Daoy (cell line): ENCODE data around the gene BRWD1. TPM values are rescaled to one million over a fixed set of nuclear protein-coding genes. Genes with fewer than 3 reads are reported as not detected.

Experiments used
- DNase-seq: peaks from one replicate; pipeline ENCODE4 v3.0.0-alpha.2; 2015; ENCODE audit warnings: low read depth
- total RNA-seq: library from RNA; depleted of rRNA; stranded (reverse); fragments of >200 nt; shearing (Covaris generic); gene quantifications from 2 replicates; pipeline ENCODE4 v1.2.3, GENCODE V29; 2014

The BRWD1 gene
- total RNA-seq, 1 experiment from 2014 or later: 27.9 TPM

GRCh38 chr21:39327727-39328126 lies 14.3 kb upstream of the BRWD1 start:
- no peak for DNase-seq

GRCh38 chr21:39326607-39327307 lies 13.3 kb upstream of the BRWD1 start:
- DNase-seq: no peak

- DNase-seq: no peak
Observed at GRCh38 chr21:39325458-39325857, 12.0 kb upstream of the BRWD1 start.

- no peak for DNase-seq
Observed at GRCh38 chr21:39321424-39321823, 8.0 kb upstream of the BRWD1 start.

- peak; percentile 17 for DNase-seq
Observed at GRCh38 chr21:39319814-39320332, 6.4 kb upstream of the BRWD1 start.

GRCh38 chr21:39319251-39319756 lies 5.9 kb upstream of the BRWD1 start:
- no peak for DNase-seq

- DNase-seq: no peak
Observed at GRCh38 chr21:39318091-39318959, 4.9 kb upstream of the BRWD1 start.

GRCh38 chr21:39317134-39318090 lies 4.0 kb upstream of the BRWD1 start:
- no peak for DNase-seq

GRCh38 chr21:39316729-39317128 lies 3.3 kb upstream of the BRWD1 start:
- no peak for DNase-seq

- DNase-seq: no peak
Observed at GRCh38 chr21:39315603-39316445, 2.4 kb upstream of the BRWD1 start.

GRCh38 chr21:39314143-39315027 lies 953 bp upstream of the BRWD1 start:
- DNase-seq: peak; percentile 67

GRCh38 chr21:39313042-39313570 lies 326 bp downstream of the BRWD1 start:
- DNase-seq: peak; percentile 40

GRCh38 chr21:39312112-39313041 lies 1.1 kb downstream of the BRWD1 start:
- peak; percentile 93 for DNase-seq

GRCh38 chr21:39311164-39311563 lies 2.3 kb downstream of the BRWD1 start:
- no peak for DNase-seq

- no peak for DNase-seq
Observed at GRCh38 chr21:39307466-39307865, 6.0 kb downstream of the BRWD1 start.

GRCh38 chr21:39300587-39300986 lies 12.8 kb downstream of the BRWD1 start:
- DNase-seq: no peak

GRCh38 chr21:39296891-39297290 lies 16.5 kb downstream of the BRWD1 start:
- no peak for DNase-seq

GRCh38 chr21:39288987-39289386 lies 24.4 kb downstream of the BRWD1 start:
- DNase-seq: no peak
